Stimulated activated CD8-positive, alpha-beta memory T cell treated with anti-CD3 and anti-CD28 coated beads, Interleukin-12 subunit alpha, Interleukin-12 subunit beta, amount 100 ng/mL, for 24 hours (primary cell): ENCODE data around the gene LGI2.
"Not testable (repeated sequence)": the region's sequence is repeated elsewhere in the genome, so short reads cannot be mapped to it uniquely, and the experiment has no call there.

Source experiments
- DNase-seq: peaks from one replicate; pipeline ENCODE4 v3.0.0-alpha.2; 2020; ENCODE audit errors: extremely low read depth

LGI2 gene

GRCh38 chr4:25030277-25031076, at the start of gene LGI2:
Gene LGI2, minus strand, starts transcription at chr4:25030946. Its CDS starts 253 bp downstream, at chr4:25030693.
- DNase-seq: no peak

- no peak for DNase-seq
Observed at GRCh38 chr4:25078523-25078922, 47.8 kb upstream of the LGI2 start.

- DNase-seq: no peak
Observed at GRCh38 chr4:25076625-25077398, 46.1 kb upstream of the LGI2 start.

- no peak for DNase-seq
Observed at GRCh38 chr4:25075851-25076250, 45.1 kb upstream of the LGI2 start.

GRCh38 chr4:25075129-25075528, 44.4 kb upstream of the LGI2 start:
- no peak for DNase-seq

GRCh38 chr4:25070545-25070944, 39.8 kb upstream of the LGI2 start:
- DNase-seq: no peak

- DNase-seq: no peak
Observed at GRCh38 chr4:25069014-25069413, 38.3 kb upstream of the LGI2 start.

GRCh38 chr4:25068386-25068785, 37.6 kb upstream of the LGI2 start:
- DNase-seq: no peak

GRCh38 chr4:25065932-25066590, 35.3 kb upstream of the LGI2 start:
- no peak for DNase-seq

- no peak for DNase-seq
Observed at GRCh38 chr4:25065431-25065858, 34.7 kb upstream of the LGI2 start.

- not testable (repeated sequence) for DNase-seq
Observed at GRCh38 chr4:25064447-25064846, 33.7 kb upstream of the LGI2 start.

GRCh38 chr4:25063116-25063515, 32.4 kb upstream of the LGI2 start:
- no peak for DNase-seq

- no peak for DNase-seq
Observed at GRCh38 chr4:25062098-25062497, 31.4 kb upstream of the LGI2 start.

GRCh38 chr4:25061602-25062001, 30.9 kb upstream of the LGI2 start:
- no peak for DNase-seq

- no peak for DNase-seq
Observed at GRCh38 chr4:25060963-25061340, 30.2 kb upstream of the LGI2 start.

GRCh38 chr4:25060241-25060962, 29.7 kb upstream of the LGI2 start:
- no peak for DNase-seq

GRCh38 chr4:25059791-25060190, 29.0 kb upstream of the LGI2 start:
- DNase-seq: no peak

- no peak for DNase-seq
Observed at GRCh38 chr4:25058796-25059195, 28.1 kb upstream of the LGI2 start.

GRCh38 chr4:25057299-25057698, 26.6 kb upstream of the LGI2 start:
- no peak for DNase-seq

- DNase-seq: not testable (repeated sequence)
Observed at GRCh38 chr4:25052037-25052436, 21.3 kb upstream of the LGI2 start.

- no peak for DNase-seq
Observed at GRCh38 chr4:25051534-25051933, 20.8 kb upstream of the LGI2 start.
